Measurements from ENCODE around the gene CDON. TPM values are rescaled to one million over a fixed set of nuclear protein-coding genes. Genes with fewer than 3 reads are reported as not detected.

CDON gene
- total and polyA plus RNA-seq, 2 of the 13 experiments (the other 11 are each of a cell fraction or from before 2014, with no cell fraction given) = 9.6 to 12.8 TPM

GRCh38 chr11:126088999-126089398 is 26.3 kb upstream of the CDON start (continued):
- TF ChIP-seq MLLT10 (CRISPR knock-in tag; IDR thresholded peaks at IDR 0.05) = no peak
- TF ChIP-seq EZH2 (conservative IDR thresholded peaks at IDR 0.05; ENCODE audit: low read depth, low read length) = no peak
- TF ChIP-seq ZNF687 (CRISPR knock-in tag; IDR thresholded peaks at IDR 0.05) = peak; percentile 70
- no peak for TF ChIP-seq ATF4 (CRISPR knock-in tag; IDR thresholded peaks at IDR 0.05)
- TF ChIP-seq FOXO4 (CRISPR knock-in tag; conservative IDR thresholded peaks at IDR 0.05) = no peak
- peak; percentile 54; the same call in 1 of the 2 replicates for TF ChIP-seq PITX1 (CRISPR knock-in tag; IDR thresholded peaks at IDR 0.05)
- TF ChIP-seq GTF3A (CRISPR knock-in tag; conservative IDR thresholded peaks at IDR 0.05) = no peak
- peak; percentile 87 for TF ChIP-seq HDAC2 (CRISPR knock-in tag; IDR thresholded peaks at IDR 0.05)
- no peak for TF ChIP-seq ZKSCAN8 (CRISPR knock-in tag; IDR thresholded peaks at IDR 0.05; ENCODE audit: borderline replicate concordance)
- no peak for TF ChIP-seq RAD51 (IDR thresholded peaks at IDR 0.05; ENCODE audit: borderline replicate concordance)
- TF ChIP-seq ZNF558 (CRISPR knock-in tag; IDR thresholded peaks at IDR 0.05; ENCODE audit: borderline replicate concordance) = no peak
- no peak for TF ChIP-seq POLR2AphosphoS5 (IDR thresholded peaks at IDR 0.05; ENCODE audit: low read depth, low read length)
- no peak for TF ChIP-seq ZNF749 (CRISPR knock-in tag; IDR thresholded peaks at IDR 0.05; ENCODE audit: borderline replicate concordance)
- TF ChIP-seq ZNF670 (CRISPR knock-in tag; IDR thresholded peaks at IDR 0.05; ENCODE audit: borderline replicate concordance) = no peak
- TF ChIP-seq ZNF263 (CRISPR knock-in tag; IDR thresholded peaks at IDR 0.05) = peak; percentile 19; the same call in 1 of the 2 replicates
- peak; percentile 63; the same call in 1 of the 2 replicates for TF ChIP-seq MEIS1 (CRISPR knock-in tag; IDR thresholded peaks at IDR 0.05; ENCODE audit: borderline replicate concordance)
- peak; percentile 82; the same call in 1 of the 2 replicates for TF ChIP-seq KDM6A (CRISPR knock-in tag; IDR thresholded peaks at IDR 0.05; ENCODE audit: low read depth)
- no peak for TF ChIP-seq ZNF570 (CRISPR knock-in tag; IDR thresholded peaks at IDR 0.05; ENCODE audit: borderline replicate concordance)
- 0 out of 2 replicates have a peak, but pooled peaks have one; percentile 28 for TF ChIP-seq JUND (CRISPR knock-in tag; IDR thresholded peaks at IDR 0.05)
- no peak for TF ChIP-seq ZNF776 (CRISPR knock-in tag; IDR thresholded peaks at IDR 0.05)
- TF ChIP-seq ZBTB2 (CRISPR knock-in tag; IDR thresholded peaks at IDR 0.05; ENCODE audit: low read depth) = no peak
- no peak for TF ChIP-seq ZNF598 (CRISPR knock-in tag; IDR thresholded peaks at IDR 0.05; ENCODE audit: borderline replicate concordance)
- no peak for TF ChIP-seq ZNF543 (CRISPR knock-in tag; IDR thresholded peaks at IDR 0.05)
- no peak for TF ChIP-seq NCOA5 (CRISPR knock-in tag; IDR thresholded peaks at IDR 0.05)
- TF ChIP-seq ARHGAP35 (CRISPR knock-in tag; IDR thresholded peaks at IDR 0.05; ENCODE audit: borderline replicate concordance) = no peak

Data from HepG2 (cell line).